Endometrial microvascular endothelial cells (primary cell): ENCODE results near the gene TMEM185A. TPM values are rescaled to one million over a fixed set of nuclear protein-coding genes. Genes with fewer than 3 reads are reported as not detected.
"Not testable (repeated sequence)": the region's sequence is repeated elsewhere in the genome, so short reads cannot be mapped to it uniquely, and the experiment has no call there.

ENCODE experiments used
- in situ Hi-C: cut with HindIII; loops from 2 replicates; pipeline ENCODE4 v1.10.0; 2017; ENCODE audit warnings: low sequenced_read_pairs, low pct_unique_long_range_greater_than_20kb; ENCODE audit errors: inconsistent ontology term
- total RNA-seq: library from RNA; depleted of rRNA; stranded (reverse); fragments of >200 nt; gene quantifications from one replicate; pipeline ENCODE4 v1.2.3, GENCODE V29; 2015; ENCODE audit errors: inconsistent ontology term

The TMEM185A gene
- total RNA-seq, 1 donor from 2014 or later: 11.8 TPM

GRCh38 chrX:149628768-149629167 is 2.8 kb downstream of the TMEM185A start:
- in situ Hi-C loops: no loop called here

GRCh38 chrX:149628280-149628679 is 3.3 kb downstream of the TMEM185A start:
- in situ Hi-C loops: no loop called here

GRCh38 chrX:149626829-149627228 is 4.8 kb downstream of the TMEM185A start:
- in situ Hi-C loops: not testable (repeated sequence)

- in situ Hi-C loops: not testable (repeated sequence)
These were observed 11.9 kb downstream of the TMEM185A start for GRCh38 chrX:149619662-149620061.

- in situ Hi-C loops: no loop called here
These were observed 12.7 kb downstream of the TMEM185A start for GRCh38 chrX:149618871-149619270.

- in situ Hi-C loops: no loop called here
These were observed 19.9 kb downstream of the TMEM185A start for GRCh38 chrX:149611623-149612175.

GRCh38 chrX:149610511-149610910 is 21.1 kb downstream of the TMEM185A start:
- in situ Hi-C loops: no loop called here

- in situ Hi-C loops: no loop called here
These were observed 23.9 kb downstream of the TMEM185A start for GRCh38 chrX:149607699-149608098.

GRCh38 chrX:149605248-149605885 is 26.2 kb downstream of the TMEM185A start:
- in situ Hi-C loops: not testable (repeated sequence)

- in situ Hi-C loops: not testable (repeated sequence)
These were observed 33.0 kb downstream of the TMEM185A start for GRCh38 chrX:149598603-149599002.

GRCh38 chrX:149595943-149596342 is 35.6 kb downstream of the TMEM185A start:
- in situ Hi-C loops: not testable (repeated sequence)

- in situ Hi-C loops: not testable (repeated sequence)
These were observed 36.4 kb downstream of the TMEM185A start, which contains the start of gene HSFX2 for GRCh38 chrX:149595214-149595613. HSFX2 (minus strand) TSS chrX:149595314; CDS start chrX:149594700, 614 bp downstream.

GRCh38 chrX:149590993-149591392 is 40.6 kb downstream of the TMEM185A start:
- in situ Hi-C loops: not testable (repeated sequence)

GRCh38 chrX:149587359-149587758 is 44.2 kb downstream of the TMEM185A start, which contains the start of gene MAGEA9B:
MAGEA9B (minus strand) TSS chrX:149587459; CDS start chrX:149583179, 4,280 bp downstream.
- in situ Hi-C loops: not testable (repeated sequence)

GRCh38 chrX:149585631-149586030 is 46.0 kb downstream of the TMEM185A start:
- in situ Hi-C loops: not testable (repeated sequence)

GRCh38 chrX:149573456-149573855 is 58.1 kb downstream of the TMEM185A start:
- in situ Hi-C loops: not testable (repeated sequence)

- in situ Hi-C loops: no loop called here
These were observed 58.8 kb downstream of the TMEM185A start for GRCh38 chrX:149572743-149573142.

- in situ Hi-C loops: no loop called here
These were observed 59.8 kb downstream of the TMEM185A start for GRCh38 chrX:149571770-149572169.

- in situ Hi-C loops: no loop called here
These were observed 60.9 kb downstream of the TMEM185A start for GRCh38 chrX:149570668-149571067.

- in situ Hi-C loops: no loop called here
These were observed 61.8 kb downstream of the TMEM185A start for GRCh38 chrX:149569770-149570169.
